ENCODE measurements around the gene CNOT4. TPM values are rescaled to one million over a fixed set of nuclear protein-coding genes. Genes with fewer than 3 reads are reported as not detected.
A peak's percentile ranks its signal among the peaks of the same experiment; 100 is the strongest.

Gene CNOT4
- total and polyA plus RNA-seq, 2 of the 13 experiments (the other 11 are each of a cell fraction or from before 2014, with no cell fraction given), result 7.4 to 8.4 TPM

GRCh38 chr7:135493362-135493761, 16.5 kb downstream of the CNOT4 start:
- WGBS (ENCODE audit: low lambda C conversion rate), result 95% methylated on average over 1 of the region's 1 CpG
- no TSS peak for BruUV-seq (replicated peaks)
- H3K4me2 ChIP-seq (ENCODE audit: low read depth, low read length), result no peak overlapping the region
- no peak overlapping the region for H3K4me3 ChIP-seq (replicated peaks in 1 of 3; ENCODE audit: insufficient read depth in 1 of 3, low read depth in 2 of 3, low read length in 3 of 3)
- H3K9ac ChIP-seq (ENCODE audit: insufficient read depth, low read depth, low read length), result no peak overlapping the region
- H3K27me3 ChIP-seq (ENCODE audit: control insufficient read depth in 1 of 2, insufficient read depth in 2 of 2, low read length in 2 of 2), result no peaks in the 10 kb centered on the region; a peak in 1 of 5 replicates
- ChIA-PET POLR2A (no interaction called here), CTCF (ENCODE audit: low intra/inter-chr PET ratio, low total read pairs) (no interaction called here)
- ATAC-seq, result no peak; the same call in 2 of the 3 replicates
- peaks cover 9% of the 10 kb centered on the region for H3K4me1 ChIP-seq (ENCODE audit: insufficient read depth, low read length)
- H3K36me3 ChIP-seq (replicated peaks in 1 of 2; ENCODE audit: control insufficient read depth in 1 of 2, insufficient read depth in 2 of 2, low read length in 2 of 2), result no peaks in the 10 kb centered on the region; a peak in 1 of 5 replicates
- intact Hi-C loops (cut with micrococcal nuclease; ENCODE audit: unreplicated experiment), result no loop called here
- H3K9me3 ChIP-seq (ENCODE audit: low read length), result no peaks in the 10 kb centered on the region
- H3K27ac ChIP-seq (ENCODE audit: extremely low read length, insufficient read depth, low read length), result no peak overlapping the region
- no peak for TF ChIP-seq ZNF207 (IDR thresholded peaks at IDR 0.05; ENCODE audit: borderline replicate concordance)
- TF ChIP-seq, protein P1, sequence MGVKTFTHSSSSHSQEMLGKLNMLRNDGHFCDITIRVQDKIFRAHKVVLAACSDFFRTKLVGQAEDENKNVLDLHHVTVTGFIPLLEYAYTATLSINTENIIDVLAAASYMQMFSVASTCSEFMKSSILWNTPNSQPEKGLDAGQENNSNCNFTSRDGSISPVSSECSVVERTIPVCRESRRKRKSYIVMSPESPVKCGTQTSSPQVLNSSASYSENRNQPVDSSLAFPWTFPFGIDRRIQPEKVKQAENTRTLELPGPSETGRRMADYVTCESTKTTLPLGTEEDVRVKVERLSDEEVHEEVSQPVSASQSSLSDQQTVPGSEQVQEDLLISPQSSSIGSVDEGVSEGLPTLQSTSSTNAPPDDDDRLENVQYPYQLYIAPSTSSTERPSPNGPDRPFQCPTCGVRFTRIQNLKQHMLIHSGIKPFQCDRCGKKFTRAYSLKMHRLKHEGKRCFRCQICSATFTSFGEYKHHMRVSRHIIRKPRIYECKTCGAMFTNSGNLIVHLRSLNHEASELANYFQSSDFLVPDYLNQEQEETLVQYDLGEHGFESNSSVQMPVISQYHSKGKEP (CRISPR knock-in tag; IDR thresholded peaks at IDR 0.05), result no peak
- no peak for TF ChIP-seq GATAD2A (CRISPR knock-in tag; IDR thresholded peaks at IDR 0.05)
- TF ChIP-seq CEBPG (CRISPR knock-in tag; IDR thresholded peaks at IDR 0.05), result peak; percentile 36; the same call in 1 of the 2 replicates
- TF ChIP-seq SMARCC2 (IDR thresholded peaks at IDR 0.05), result no peak
- peak; percentile 71; the same call in 1 of the 2 replicates for TF ChIP-seq CEBPB (IDR thresholded peaks at IDR 0.05; ENCODE audit: borderline replicate concordance, low read depth, low read length)
- TF ChIP-seq, protein P2, sequence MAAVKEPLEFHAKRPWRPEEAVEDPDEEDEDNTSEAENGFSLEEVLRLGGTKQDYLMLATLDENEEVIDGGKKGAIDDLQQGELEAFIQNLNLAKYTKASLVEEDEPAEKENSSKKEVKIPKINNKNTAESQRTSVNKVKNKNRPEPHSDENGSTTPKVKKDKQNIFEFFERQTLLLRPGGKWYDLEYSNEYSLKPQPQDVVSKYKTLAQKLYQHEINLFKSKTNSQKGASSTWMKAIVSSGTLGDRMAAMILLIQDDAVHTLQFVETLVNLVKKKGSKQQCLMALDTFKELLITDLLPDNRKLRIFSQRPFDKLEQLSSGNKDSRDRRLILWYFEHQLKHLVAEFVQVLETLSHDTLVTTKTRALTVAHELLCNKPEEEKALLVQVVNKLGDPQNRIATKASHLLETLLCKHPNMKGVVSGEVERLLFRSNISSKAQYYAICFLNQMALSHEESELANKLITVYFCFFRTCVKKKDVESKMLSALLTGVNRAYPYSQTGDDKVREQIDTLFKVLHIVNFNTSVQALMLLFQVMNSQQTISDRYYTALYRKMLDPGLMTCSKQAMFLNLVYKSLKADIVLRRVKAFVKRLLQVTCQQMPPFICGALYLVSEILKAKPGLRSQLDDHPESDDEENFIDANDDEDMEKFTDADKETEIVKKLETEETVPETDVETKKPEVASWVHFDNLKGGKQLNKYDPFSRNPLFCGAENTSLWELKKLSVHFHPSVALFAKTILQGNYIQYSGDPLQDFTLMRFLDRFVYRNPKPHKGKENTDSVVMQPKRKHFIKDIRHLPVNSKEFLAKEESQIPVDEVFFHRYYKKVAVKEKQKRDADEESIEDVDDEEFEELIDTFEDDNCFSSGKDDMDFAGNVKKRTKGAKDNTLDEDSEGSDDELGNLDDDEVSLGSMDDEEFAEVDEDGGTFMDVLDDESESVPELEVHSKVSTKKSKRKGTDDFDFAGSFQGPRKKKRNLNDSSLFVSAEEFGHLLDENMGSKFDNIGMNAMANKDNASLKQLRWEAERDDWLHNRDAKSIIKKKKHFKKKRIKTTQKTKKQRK (IDR thresholded peaks at IDR 0.05; ENCODE audit: low read length), result no peak
- TF ChIP-seq MAFF (IDR thresholded peaks at IDR 0.05; ENCODE audit: low read depth, low read length), result peak; percentile 35; the same call in 1 of the 2 replicates
- no peak for TF ChIP-seq ZNF878 (CRISPR knock-in tag; IDR thresholded peaks at IDR 0.05)
- no peak for TF ChIP-seq ZNF335 (CRISPR knock-in tag; IDR thresholded peaks at IDR 0.05)
- TF ChIP-seq, protein P3, sequence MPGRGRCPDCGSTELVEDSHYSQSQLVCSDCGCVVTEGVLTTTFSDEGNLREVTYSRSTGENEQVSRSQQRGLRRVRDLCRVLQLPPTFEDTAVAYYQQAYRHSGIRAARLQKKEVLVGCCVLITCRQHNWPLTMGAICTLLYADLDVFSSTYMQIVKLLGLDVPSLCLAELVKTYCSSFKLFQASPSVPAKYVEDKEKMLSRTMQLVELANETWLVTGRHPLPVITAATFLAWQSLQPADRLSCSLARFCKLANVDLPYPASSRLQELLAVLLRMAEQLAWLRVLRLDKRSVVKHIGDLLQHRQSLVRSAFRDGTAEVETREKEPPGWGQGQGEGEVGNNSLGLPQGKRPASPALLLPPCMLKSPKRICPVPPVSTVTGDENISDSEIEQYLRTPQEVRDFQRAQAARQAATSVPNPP (CRISPR knock-in tag; IDR thresholded peaks at IDR 0.05), result no peak
- TF ChIP-seq, protein P4, sequence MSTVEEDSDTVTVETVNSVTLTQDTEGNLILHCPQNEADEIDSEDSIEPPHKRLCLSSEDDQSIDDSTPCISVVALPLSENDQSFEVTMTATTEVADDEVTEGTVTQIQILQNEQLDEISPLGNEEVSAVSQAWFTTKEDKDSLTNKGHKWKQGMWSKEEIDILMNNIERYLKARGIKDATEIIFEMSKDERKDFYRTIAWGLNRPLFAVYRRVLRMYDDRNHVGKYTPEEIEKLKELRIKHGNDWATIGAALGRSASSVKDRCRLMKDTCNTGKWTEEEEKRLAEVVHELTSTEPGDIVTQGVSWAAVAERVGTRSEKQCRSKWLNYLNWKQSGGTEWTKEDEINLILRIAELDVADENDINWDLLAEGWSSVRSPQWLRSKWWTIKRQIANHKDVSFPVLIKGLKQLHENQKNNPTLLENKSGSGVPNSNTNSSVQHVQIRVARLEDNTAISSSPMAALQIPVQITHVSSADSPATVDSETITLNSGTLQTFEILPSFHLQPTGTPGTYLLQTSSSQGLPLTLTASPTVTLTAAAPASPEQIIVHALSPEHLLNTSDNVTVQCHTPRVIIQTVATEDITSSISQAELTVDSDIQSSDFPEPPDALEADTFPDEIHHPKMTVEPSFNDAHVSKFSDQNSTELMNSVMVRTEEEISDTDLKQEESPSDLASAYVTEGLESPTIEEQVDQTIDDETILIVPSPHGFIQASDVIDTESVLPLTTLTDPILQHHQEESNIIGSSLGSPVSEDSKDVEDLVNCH (CRISPR knock-in tag; IDR thresholded peaks at IDR 0.05), result no peak
- TF ChIP-seq ZNF296 (CRISPR knock-in tag; conservative IDR thresholded peaks at IDR 0.05), result no peak
- no peak for TF ChIP-seq SAFB2 (CRISPR knock-in tag; IDR thresholded peaks at IDR 0.05; ENCODE audit: borderline replicate concordance, low read depth)
- no peak for TF ChIP-seq E2F1 (CRISPR knock-in tag; IDR thresholded peaks at IDR 0.05)
- in situ Hi-C loops (cut with HindIII; ENCODE audit: extremely low pct_ligation_motif_present, low pct_unique_long_range_greater_than_20kb), result no loop called here
- no peak overlapping the region for H2AFZ ChIP-seq (ENCODE audit: low read length)
- peaks cover 91% of the 10 kb centered on the region for H3K79me2 ChIP-seq (ENCODE audit: insufficient read depth, low read length)
- H4K20me1 ChIP-seq (ENCODE audit: insufficient read depth, low read length), result peaks cover 19% of the 10 kb centered on the region; the same call in 1 of the 2 replicates
- DNase-seq (ENCODE audit: low spot score), result peak; percentile 37
- FAIRE-seq, result no peak

Data from HepG2 (cell line).